Suppressor macrophage treated with lipopolysaccharide for 4 hours (primary cell): ENCODE data around the gene FGFBP2.
A peak's percentile ranks its signal among the peaks of the same experiment; 100 is the strongest.

Source experiments
- DNase-seq: peaks from one replicate; pipeline ENCODE4 v3.0.0-alpha.2; 2020

Gene FGFBP2

GRCh38 chr4:15963001-15963451, at the start of gene FGFBP2:
TSS of gene FGFBP2 (minus strand) at chr4:15963175. CDS start at chr4:15963129, 46 bp downstream.
- DNase-seq: peak; percentile 35

GRCh38 chr4:16011173-16011572, 48.2 kb upstream of the FGFBP2 start:
- no peak for DNase-seq

GRCh38 chr4:16009153-16009552, 46.2 kb upstream of the FGFBP2 start:
- no peak for DNase-seq

- DNase-seq: no peak
These were observed 44.6 kb upstream of the FGFBP2 start for GRCh38 chr4:16007471-16008095.

GRCh38 chr4:16006771-16007446, 43.9 kb upstream of the FGFBP2 start:
- no peak for DNase-seq

GRCh38 chr4:16005676-16006075, 42.7 kb upstream of the FGFBP2 start:
- no peak for DNase-seq

GRCh38 chr4:16001484-16001858, 38.5 kb upstream of the FGFBP2 start:
- peak; percentile 78 for DNase-seq

GRCh38 chr4:16000708-16001483, 37.9 kb upstream of the FGFBP2 start:
- no peak for DNase-seq

- DNase-seq: no peak
These were observed 33.8 kb upstream of the FGFBP2 start for GRCh38 chr4:15996773-15997172.

- DNase-seq: no peak
These were observed 32.9 kb upstream of the FGFBP2 start for GRCh38 chr4:15995826-15996225.

GRCh38 chr4:15992167-15992485, 29.2 kb upstream of the FGFBP2 start:
- DNase-seq: peak; percentile 11

GRCh38 chr4:15990570-15991285, 27.8 kb upstream of the FGFBP2 start:
- DNase-seq: no peak

GRCh38 chr4:15989424-15989823, 26.4 kb upstream of the FGFBP2 start:
- DNase-seq: no peak

GRCh38 chr4:15988222-15988621, 25.2 kb upstream of the FGFBP2 start:
- DNase-seq: no peak

GRCh38 chr4:15986907-15987306, 23.9 kb upstream of the FGFBP2 start:
- DNase-seq: no peak

- no peak for DNase-seq
These were observed 20.6 kb upstream of the FGFBP2 start for GRCh38 chr4:15983610-15984009.

GRCh38 chr4:15982842-15983524, 20.0 kb upstream of the FGFBP2 start:
- DNase-seq: no peak

- DNase-seq: no peak
These were observed 13.8 kb upstream of the FGFBP2 start for GRCh38 chr4:15976456-15977447.

GRCh38 chr4:15971068-15971801, 8.3 kb upstream of the FGFBP2 start:
- no peak for DNase-seq

- DNase-seq: no peak
These were observed 5.8 kb upstream of the FGFBP2 start for GRCh38 chr4:15968551-15969300.
